ENCODE results near the gene PTPRH. TPM values are rescaled to one million over a fixed set of nuclear protein-coding genes. Genes with fewer than 3 reads are reported as not detected.

Gene PTPRH
- total and polyA plus RNA-seq, 2 donors (not counting 1 experiment from before 2014, with no cell fraction given), result not detected

DNA sequence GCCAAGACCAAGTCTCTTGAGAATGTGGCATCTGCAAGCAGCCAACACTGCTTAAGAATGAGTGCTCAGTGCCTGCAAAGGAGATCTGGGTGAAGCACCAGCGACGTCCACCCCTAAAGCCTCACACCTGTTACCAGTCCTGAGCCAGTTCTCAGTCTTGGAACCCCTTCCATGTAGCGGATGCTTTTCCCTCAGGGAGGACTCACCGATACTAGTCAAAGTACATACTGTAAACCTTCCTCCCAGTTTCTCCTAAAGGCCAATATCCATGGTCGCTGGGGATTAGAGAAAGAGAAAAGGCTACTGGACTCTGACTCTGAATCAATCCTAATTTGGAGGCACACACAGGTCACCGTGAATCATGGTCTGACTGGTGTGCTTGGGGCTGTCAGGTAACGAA, 4.2 kb upstream of the PTPRH start:
- H3K4me1 Mint-ChIP-seq, result peaks cover 11% of the 10 kb centered on the region
- WGBS (ENCODE audit: insufficient coverage), result 82% methylated on average over 4 of the region's 7 CpGs
- POLR2A ChIA-PET, result no interaction called here

GRCh38 chr19:55212447-55212846, 3.1 kb upstream of the PTPRH start:
- peaks cover 8% of the 10 kb centered on the region for H3K9me3 Mint-ChIP-seq (ENCODE audit: insufficient read depth)
- Histone ChIP-seq H3K4me3 (ENCODE audit: control extremely low read depth in 1 of 5, extremely low read depth in 1 of 5, insufficient read depth in 1 of 5, low read depth in 2 of 5, low read length in 4 of 5) (no peak overlapping the region), H3K27me3 (replicated peaks in 1 of 4; ENCODE audit: control extremely low read depth in 1 of 4, control insufficient read depth in 3 of 4, insufficient read depth in 4 of 4, low read length in 3 of 4) (peaks cover 0 to 35% (median 10%) of the 10 kb centered on the region in 4 experiments), H3K36me3 (replicated peaks in 1 of 2; ENCODE audit: control extremely low read depth in 1 of 2, control insufficient read depth in 1 of 2, extremely low read depth in 1 of 2, insufficient read depth in 2 of 2, low read length in 1 of 2) (no peaks in the 10 kb centered on the region), H2AFZ (ENCODE audit: insufficient read depth, low read depth, low read length, poor library complexity, severe bottlenecking) (no peak overlapping the region), H4K20me1 (ENCODE audit: control insufficient read depth, insufficient read depth, low read length, poor library complexity, severe bottlenecking) (no peaks in the 10 kb centered on the region), H3K9ac (ENCODE audit: low read length) (no peak overlapping the region), H3K4me2 (replicated peaks; ENCODE audit: low read depth, low read length, poor library complexity, severe bottlenecking) (no peak overlapping the region), H3K9me3 (ENCODE audit: control extremely low read depth in 1 of 3, control insufficient read depth in 2 of 3, insufficient read depth in 1 of 3, low read length in 2 of 3) (peaks cover 0 to 43% (median 6%) of the 10 kb centered on the region in 3 donors), H3K79me2 (ENCODE audit: control insufficient read depth, insufficient read depth, low read length) (no peaks in the 10 kb centered on the region), H3K4me1 (ENCODE audit: control insufficient read depth in 2 of 2, insufficient read depth in 2 of 2, low read length in 2 of 2) (peaks cover 8 to 11% of the 10 kb centered on the region in 2 donors), H3K27ac (ENCODE audit: low read length in 2 of 2) (no peak overlapping the region)
- H3K27ac Mint-ChIP-seq, result peak overlapping the region; percentile 2
- 93% methylated on average over 2 of the region's 3 CpGs for WGBS (ENCODE audit: insufficient coverage)
- peaks cover 11% of the 10 kb centered on the region for H3K4me1 Mint-ChIP-seq
- H3K27me3 Mint-ChIP-seq, result peaks cover 29% of the 10 kb centered on the region
- CTCF ChIA-PET, result no interaction called here
- no peak for DNase-seq
- no peak overlapping the region for H3K4me3 Mint-ChIP-seq
- intact Hi-C loops (cut with micrococcal nuclease), result no loop called here
- POLR2A ChIA-PET, result no interaction called here
- TF ChIP-seq EZH2 (IDR thresholded peaks at IDR 0.05; ENCODE audit: borderline replicate concordance, insufficient read depth, low read depth, low read length, poor library complexity, severe bottlenecking), result no peak
- TF ChIP-seq, protein P1, sequence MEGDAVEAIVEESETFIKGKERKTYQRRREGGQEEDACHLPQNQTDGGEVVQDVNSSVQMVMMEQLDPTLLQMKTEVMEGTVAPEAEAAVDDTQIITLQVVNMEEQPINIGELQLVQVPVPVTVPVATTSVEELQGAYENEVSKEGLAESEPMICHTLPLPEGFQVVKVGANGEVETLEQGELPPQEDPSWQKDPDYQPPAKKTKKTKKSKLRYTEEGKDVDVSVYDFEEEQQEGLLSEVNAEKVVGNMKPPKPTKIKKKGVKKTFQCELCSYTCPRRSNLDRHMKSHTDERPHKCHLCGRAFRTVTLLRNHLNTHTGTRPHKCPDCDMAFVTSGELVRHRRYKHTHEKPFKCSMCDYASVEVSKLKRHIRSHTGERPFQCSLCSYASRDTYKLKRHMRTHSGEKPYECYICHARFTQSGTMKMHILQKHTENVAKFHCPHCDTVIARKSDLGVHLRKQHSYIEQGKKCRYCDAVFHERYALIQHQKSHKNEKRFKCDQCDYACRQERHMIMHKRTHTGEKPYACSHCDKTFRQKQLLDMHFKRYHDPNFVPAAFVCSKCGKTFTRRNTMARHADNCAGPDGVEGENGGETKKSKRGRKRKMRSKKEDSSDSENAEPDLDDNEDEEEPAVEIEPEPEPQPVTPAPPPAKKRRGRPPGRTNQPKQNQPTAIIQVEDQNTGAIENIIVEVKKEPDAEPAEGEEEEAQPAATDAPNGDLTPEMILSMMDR (IDR thresholded peaks at IDR 0.05), result no peak
- no peak for ATAC-seq (ENCODE audit: low read depth)

More for the DNA sequence above, 4.2 kb upstream of the PTPRH start:
- Histone ChIP-seq H3K27me3 (replicated peaks in 1 of 4; ENCODE audit: control extremely low read depth in 1 of 4, control insufficient read depth in 3 of 4, insufficient read depth in 4 of 4, low read length in 3 of 4) (peaks cover 0 to 35% (median 10%) of the 10 kb centered on the region in 4 experiments), H3K4me2 (replicated peaks; ENCODE audit: low read depth, low read length, poor library complexity, severe bottlenecking) (no peak overlapping the region), H3K9ac (ENCODE audit: low read length) (no peak overlapping the region), H2AFZ (ENCODE audit: insufficient read depth, low read depth, low read length, poor library complexity, severe bottlenecking) (no peak overlapping the region), H3K9me3 (ENCODE audit: control extremely low read depth in 1 of 3, control insufficient read depth in 2 of 3, insufficient read depth in 1 of 3, low read length in 2 of 3) (peaks cover 0 to 43% (median 6%) of the 10 kb centered on the region in 3 donors), H3K36me3 (replicated peaks in 1 of 2; ENCODE audit: control extremely low read depth in 1 of 2, control insufficient read depth in 1 of 2, extremely low read depth in 1 of 2, insufficient read depth in 2 of 2, low read length in 1 of 2) (no peaks in the 10 kb centered on the region), H3K79me2 (ENCODE audit: control insufficient read depth, insufficient read depth, low read length) (no peaks in the 10 kb centered on the region), H3K27ac (ENCODE audit: low read length in 2 of 2) (no peak overlapping the region), H3K4me1 (ENCODE audit: control insufficient read depth in 2 of 2, insufficient read depth in 2 of 2, low read length in 2 of 2) (peaks cover 8 to 11% of the 10 kb centered on the region in 2 donors), H4K20me1 (ENCODE audit: control insufficient read depth, insufficient read depth, low read length, poor library complexity, severe bottlenecking) (no peaks in the 10 kb centered on the region), H3K4me3 (ENCODE audit: control extremely low read depth in 1 of 5, extremely low read depth in 1 of 5, insufficient read depth in 1 of 5, low read depth in 2 of 5, low read length in 4 of 5) (no peak overlapping the region)
- H3K9me3 Mint-ChIP-seq (ENCODE audit: insufficient read depth), result peaks cover 8% of the 10 kb centered on the region
- intact Hi-C loops (cut with micrococcal nuclease), result no loop called here
- ATAC-seq (ENCODE audit: low read depth) (no peak), DNase-seq (no peak)
- CTCF ChIA-PET, result no interaction called here
- no peak for TF ChIP-seq EZH2 (IDR thresholded peaks at IDR 0.05; ENCODE audit: borderline replicate concordance, insufficient read depth, low read depth, low read length, poor library complexity, severe bottlenecking)
- TF ChIP-seq, protein P1 (IDR thresholded peaks at IDR 0.05), result no peak
- H3K27me3 Mint-ChIP-seq, result peaks cover 29% of the 10 kb centered on the region
- no peak overlapping the region for H3K27ac Mint-ChIP-seq
- no peak overlapping the region for H3K4me3 Mint-ChIP-seq

Measured in B cell (primary cell).